Heart left ventricle (tissue), 13 donors: ENCODE data around the gene ERC1.

Source experiments
- CTCF ChIP-seq, 12 donors: fragments of 200-600 bp; sonication (generic) in 4 of 12; IDR thresholded peaks; one replicate each; pipeline versions ENCODE4 v1.5.0 to v1.8.0; 2018 to 2022; ENCODE audit warnings: antibody characterized with exemption in 12 of 12, mild to moderate bottlenecking in 5 of 12
- POLR2A ChIP-seq, 2 donors: fragments of 450-650 bp; IDR thresholded peaks; one replicate each; pipeline ENCODE4 v1.6.1; 2017; ENCODE audit warnings: antibody characterized with exemption in 2 of 2, mild to moderate bottlenecking in 2 of 2, moderate library complexity in 2 of 2
- donor health status: ischemic (EF 13 %, LVEDD 7.1; RV severe dilation, severe dysfunction).
- donor health status: DM: no; HTN: yes; CAD: no.
- donor health status: DM: no; HTN: no; CAD: no.
- donor health status: ischemic (EF 25% LVEDD 6.9; RV normal size, moderate dysfunction).
- donor health status: ischemic (EF 25% LVEDD 5.7; RV mildly dilated, moderate dysfunction).
- donor health status: ischemic (EF 35%, LVEDD 5.7; RV mildly dilated, moderate dysfunction).
- donor health status: nonischemic (EF 11% LVEDD 7.7; RV severe dilation, severe dysfunction).
- donor health status: DM: yes; HTN: yes; CAD: no.
- donor health status: PGD.
- donor health status: ischemic (EF 29% LVEDD 5.4; RV normal size, mild dysfunction).
- donor health status: nonischemic (EF 23%, LVEDD 6.1; RV moderate dilation, normal function).

GRCh38 chr12:1481906-1482305, 490.9 kb downstream of the ERC1 start:
- TF ChIP-seq CTCF (IDR thresholded peaks at IDR 0.05) (no peak), POLR2A (IDR thresholded peaks at IDR 0.05) (no peak)
